SK-N-MC (cell line): ENCODE results near the gene GJC2.

Source experiments
- EZH2 ChIP-seq: fragments of 200-600 bp; sonication (generic); IDR thresholded peaks from one replicate; pipeline ENCODE4 v1.6.1; 2017; ENCODE audit warnings: antibody characterized with exemption
- POLR2AphosphoS5 ChIP-seq: IDR thresholded peaks from 2 replicates; pipeline ENCODE4 v1.6.1; 2012; ENCODE audit warnings: mild to moderate bottlenecking, low read depth, low read length, borderline replicate concordance

DNA sequence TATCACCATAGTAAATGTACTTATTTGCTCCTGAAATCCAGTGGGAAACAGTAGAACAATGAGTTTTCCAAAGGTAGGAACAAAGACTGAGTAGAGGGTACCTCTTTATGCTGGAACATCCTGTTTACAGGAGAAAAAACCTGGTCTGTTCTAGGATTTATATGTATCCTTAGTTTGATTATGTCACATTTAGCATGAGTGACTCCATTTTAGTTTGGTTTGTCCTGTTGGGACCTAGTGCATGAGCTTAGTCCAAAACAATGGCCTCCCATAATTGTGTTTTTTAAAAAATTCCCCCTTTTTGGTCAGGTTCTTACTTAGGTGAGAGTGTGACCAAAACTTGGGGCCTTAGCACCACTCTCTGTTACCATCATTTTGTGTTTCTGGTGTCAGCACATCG is 37.1 kb upstream of the GJC2 start:
- TF ChIP-seq EZH2: no peak
- no peak for TF ChIP-seq POLR2AphosphoS5
